ENCODE data around the gene ZFAND5.

- no peak for TF ChIP-seq CTCF (conservative IDR thresholded peaks at IDR 0.05)
- no peak for TF ChIP-seq EZH2 (IDR thresholded peaks at IDR 0.05; ENCODE audit: low read depth)
Observed at GRCh38 chr9:72355153-72355552, 9.9 kb downstream of the ZFAND5 start.
